ENCODE data around the gene ALLC.

The ALLC gene

GRCh38 chr2:3641841-3642421, 16.1 kb upstream of the ALLC start:
- DNase-seq = no peak

DNA sequence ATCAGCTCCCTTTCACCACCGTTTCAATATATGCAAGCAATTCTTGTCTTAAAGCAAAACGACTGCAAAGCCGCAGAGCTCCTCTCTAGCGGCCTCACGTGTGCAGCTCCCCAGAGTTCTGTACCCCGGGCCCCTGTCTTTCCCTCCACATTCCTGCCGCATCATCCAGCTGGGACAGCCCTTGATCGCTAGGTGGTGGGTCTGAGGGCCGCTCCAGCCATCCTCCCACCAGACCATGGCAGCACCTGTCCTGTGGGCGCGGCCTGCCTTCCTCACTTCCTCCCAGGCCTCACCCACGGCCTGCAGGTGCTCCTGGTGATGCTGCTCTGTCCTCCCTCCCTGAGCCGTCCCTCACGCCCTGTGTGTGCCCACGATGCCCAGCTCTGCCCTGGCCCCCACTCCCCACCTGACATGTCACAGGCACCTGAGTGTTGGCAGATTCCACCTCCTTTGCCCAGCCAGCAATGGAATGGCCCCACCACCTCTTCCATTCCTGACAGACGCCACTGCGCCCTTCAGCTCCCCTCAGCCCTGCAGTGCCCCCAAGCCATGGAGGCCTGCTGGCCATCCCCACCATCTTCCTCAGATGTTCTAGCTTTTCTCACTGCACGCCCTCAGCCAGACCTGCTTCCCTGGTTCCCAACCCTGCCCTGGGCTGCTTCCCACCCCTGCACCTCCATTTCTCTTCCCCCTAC, 15.3 kb upstream of the ALLC start:
- DNase-seq = no peak

- DNase-seq = no peak
These were observed 14.4 kb upstream of the ALLC start for GRCh38 chr2:3643371-3644245.

GRCh38 chr2:3644246-3644525, 13.8 kb upstream of the ALLC start:
- DNase-seq = no peak

- DNase-seq = no peak
These were observed 13.0 kb upstream of the ALLC start for GRCh38 chr2:3644891-3645605.

GRCh38 chr2:3645745-3646389, 12.1 kb upstream of the ALLC start:
- no peak for DNase-seq

DNA sequence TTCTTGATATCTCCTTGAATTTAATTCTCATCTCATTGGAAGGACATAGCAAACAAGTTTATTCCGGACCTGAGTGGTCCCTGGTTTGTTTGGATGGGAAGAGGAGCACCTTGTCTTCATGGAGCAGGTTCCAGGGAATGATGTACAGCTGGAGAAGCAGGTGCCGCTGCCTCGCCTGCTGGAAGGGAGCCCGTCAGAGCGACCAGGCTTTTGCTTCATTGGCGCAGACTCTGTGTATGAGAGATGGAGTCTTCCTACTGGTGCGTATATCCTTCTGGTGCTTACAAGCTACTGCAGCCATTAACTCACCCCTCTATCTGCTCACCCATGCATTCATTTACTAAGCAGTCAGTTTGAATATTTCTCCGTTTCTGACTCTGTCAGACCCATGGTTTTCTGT, 11.6 kb upstream of the ALLC start:
- DNase-seq = no peak

GRCh38 chr2:3647246-3647645, 10.8 kb upstream of the ALLC start:
- no peak for DNase-seq

DNA sequence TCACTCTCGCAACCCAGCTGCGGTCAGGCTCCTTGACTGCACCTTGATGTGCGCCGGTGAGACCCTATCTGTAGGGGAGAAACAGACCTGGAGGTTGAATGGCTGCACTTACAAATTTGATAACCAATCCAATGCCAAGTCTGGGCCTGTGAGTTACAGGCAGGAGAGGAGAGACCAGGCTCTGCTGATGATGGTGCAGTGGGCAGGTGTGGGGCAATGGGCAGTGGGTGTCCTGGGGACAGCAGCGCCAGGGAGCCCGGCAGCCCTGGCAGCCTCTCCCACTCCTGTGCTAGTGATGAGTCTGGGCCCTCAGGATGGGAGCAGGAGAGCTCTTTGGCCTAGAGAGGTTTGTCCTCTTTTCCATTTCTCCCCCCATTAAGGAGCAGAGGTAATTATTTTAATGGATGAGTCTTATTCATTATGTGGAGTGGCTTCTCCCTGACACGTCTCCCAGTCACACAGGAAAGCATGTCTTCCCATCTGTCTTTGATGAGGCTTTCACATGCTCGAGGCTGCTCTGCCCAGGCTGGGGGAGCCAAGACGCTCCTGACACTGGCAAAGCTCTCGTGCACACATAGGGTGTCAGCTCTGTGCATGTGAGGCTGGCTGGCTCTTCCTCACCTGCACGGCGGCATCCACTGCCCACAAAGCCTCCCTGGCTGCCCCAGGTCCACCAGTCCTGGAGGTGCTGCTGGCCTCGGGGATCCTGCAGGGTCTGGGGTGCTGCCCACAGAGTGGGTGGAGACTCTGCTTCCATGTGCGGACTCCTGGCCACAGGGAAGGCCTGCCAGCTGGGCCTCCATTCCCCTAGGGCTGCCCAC, 10.0 kb upstream of the ALLC start:
- no peak for DNase-seq

DNA sequence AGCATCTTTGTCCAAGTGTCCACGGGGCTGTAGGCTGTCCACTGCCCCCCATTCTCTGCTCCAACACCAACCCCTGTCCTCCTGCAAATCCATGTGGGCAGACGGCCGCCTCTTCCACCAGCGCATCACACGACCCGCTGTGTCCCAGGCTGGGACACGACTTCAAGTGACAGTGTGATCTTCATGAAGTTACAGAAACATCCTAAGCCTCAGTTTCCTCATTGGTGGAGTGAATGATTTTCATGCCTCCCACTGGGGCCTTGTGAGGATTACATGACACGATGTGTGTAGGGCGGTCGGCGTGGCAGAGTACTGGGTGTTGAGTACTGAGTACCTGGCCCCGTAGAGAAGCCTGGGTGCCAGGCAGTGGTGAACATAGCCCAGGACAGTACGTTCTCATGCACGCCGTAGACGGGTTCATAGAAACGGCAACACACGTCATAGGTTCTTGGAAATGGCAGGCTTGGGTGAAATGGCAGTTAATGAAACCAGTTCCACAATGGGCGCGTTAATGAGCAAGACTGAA, 9.3 kb upstream of the ALLC start:
- DNase-seq = no peak

DNA sequence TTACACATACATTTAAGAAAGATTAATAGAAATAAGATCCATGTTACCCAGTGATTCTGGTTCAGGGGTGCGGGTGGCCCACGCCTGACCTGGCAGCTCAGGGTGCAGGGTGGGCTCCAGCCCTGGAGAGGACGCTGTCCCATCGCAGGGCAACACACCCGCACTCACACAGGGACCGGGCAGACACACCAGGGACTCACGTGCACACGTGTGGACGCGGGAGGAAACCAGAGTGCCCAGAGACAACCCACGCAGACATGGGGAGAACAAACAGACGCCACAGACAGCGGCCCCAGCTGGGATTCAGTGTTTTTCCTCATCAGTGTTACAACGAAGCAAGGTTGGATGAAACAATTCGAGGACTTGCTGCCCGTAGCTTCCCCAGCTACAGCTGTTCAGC, 8.4 kb upstream of the ALLC start:
- DNase-seq = no peak

DNA sequence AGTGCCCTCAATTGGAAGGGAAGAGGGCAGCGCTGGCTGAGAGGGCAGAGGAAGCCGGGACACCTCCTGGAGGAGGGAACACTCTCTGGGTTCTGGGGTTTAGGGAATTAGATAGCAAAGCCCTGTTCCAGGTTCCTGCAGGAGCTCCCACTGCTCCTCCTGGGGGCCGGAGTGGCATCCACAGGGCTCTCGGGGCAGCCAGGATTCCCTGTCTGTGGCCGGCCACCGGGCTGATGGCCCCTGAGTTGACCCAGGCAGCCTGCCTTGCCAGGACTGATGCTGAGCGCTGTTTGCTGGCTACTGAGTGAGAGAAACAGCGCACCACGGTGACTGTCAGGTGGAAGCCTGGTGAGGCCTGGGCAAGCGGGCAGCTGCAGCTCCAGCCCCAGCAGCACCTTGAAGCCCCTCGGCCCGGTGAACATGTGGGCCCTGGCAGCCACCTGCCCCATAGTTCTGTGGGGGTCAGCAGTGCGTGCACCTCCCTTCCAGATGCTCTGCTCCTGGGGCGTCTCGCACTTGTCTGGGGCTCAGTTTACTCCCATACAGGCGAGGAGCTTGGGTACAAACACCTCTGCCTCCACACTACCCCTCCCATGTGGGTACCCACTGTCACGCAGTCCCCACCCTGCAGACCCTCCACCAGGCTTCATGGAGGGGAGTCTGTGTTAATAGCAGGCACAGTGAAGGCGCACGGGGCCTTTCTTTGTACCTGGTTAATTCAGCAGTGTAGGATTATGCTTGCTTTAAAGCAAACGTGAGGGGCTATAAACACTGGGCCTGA, 7.7 kb upstream of the ALLC start:
- no peak for DNase-seq

GRCh38 chr2:3651691-3652648, 6.0 kb upstream of the ALLC start:
- peak; percentile 76 for DNase-seq

DNA sequence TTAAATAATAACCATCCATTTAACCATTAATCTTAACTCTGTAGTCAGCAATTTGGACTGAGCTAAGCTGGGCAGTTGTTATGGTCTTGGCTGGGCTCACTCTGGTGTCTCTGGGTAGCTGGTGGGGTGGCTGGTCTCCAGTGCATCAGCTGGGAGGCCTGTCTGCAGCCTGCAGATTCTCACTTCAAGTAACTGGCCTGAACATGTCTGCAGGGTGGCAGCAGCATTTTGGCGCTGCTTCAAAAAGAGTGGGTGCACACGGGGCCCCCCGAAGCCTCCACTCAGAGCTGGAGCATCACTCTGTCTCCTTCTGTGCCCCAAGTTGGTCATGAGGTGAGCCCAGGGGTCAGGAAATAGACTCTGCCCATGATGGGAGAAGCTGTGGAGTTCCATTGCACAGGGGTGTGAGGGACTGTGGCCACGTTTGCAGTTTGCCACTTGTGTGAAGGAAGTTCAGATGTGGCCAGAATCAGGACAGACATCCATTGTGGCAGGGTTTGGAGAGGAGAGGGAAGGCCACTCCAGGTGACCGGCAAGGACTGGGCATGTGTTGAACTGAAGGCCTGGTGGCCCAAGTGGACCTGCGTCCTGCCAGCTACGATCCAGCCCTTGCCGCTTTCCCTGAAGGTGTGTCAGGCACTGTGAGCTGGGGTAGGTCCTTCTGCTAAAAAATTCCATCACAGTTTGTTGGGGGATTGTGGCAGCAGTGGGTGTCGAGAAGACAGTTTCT, 4.9 kb upstream of the ALLC start:
- DNase-seq = no peak

- no peak for DNase-seq
These were observed 4.0 kb upstream of the ALLC start for GRCh38 chr2:3654011-3654410.

GRCh38 chr2:3654531-3655225, 3.3 kb upstream of the ALLC start:
- no peak for DNase-seq

DNA sequence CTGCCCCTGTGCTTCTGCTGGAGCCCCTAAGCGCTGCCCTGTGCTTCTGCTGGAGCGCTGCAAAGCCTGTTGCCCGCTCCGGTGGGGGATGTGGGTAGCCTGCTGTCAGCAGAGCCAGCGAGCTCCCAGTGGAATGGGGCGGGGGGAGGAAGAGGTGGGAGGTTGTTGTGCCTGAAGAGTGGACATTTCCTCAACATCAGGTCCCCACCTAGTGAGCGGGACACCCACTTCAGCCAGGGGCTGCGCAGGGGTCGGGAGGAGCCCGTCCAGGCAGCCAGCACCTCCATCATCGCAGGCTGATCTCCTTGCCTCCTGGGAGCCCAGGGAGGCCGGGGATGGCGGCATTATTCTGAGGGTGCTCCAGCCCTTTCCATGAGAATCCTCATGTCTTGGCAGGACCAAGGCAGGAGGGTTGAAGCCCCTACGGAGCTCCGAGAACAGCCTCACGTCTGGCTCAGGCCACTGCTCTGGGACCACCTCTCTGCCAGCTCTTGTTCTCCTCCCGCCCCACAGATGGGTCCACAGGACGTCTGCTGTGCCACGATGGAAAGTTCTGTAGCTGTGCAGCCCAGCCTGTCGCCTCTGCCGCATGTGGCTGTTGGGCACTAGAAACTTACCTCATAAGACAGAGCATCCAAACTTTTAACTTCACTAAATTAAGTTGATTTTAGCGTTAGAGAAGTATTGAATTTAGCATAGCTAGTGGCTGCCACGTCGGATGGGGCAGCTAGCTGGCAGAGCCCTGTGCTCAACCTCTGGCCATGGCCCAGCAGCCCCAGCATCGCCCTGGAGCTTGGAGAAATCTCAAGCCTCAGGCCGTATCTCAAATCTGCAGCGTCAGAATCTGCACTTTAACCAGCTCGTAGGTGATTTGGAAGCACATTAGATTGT, 1.9 kb upstream of the ALLC start:
- no peak for DNase-seq

All from CD4-positive, alpha-beta T cell treated with Interferon gamma for 1 hour (primary cell).